ENCODE data around the gene THUMPD1.

The THUMPD1 gene

GRCh38 chr16:20689668-20690067, 52.0 kb downstream of the THUMPD1 start:
- no peak for DNase-seq

GRCh38 chr16:20683812-20684211, 57.8 kb downstream of the THUMPD1 start:
- DNase-seq: no peak
